ENCODE results near the gene LAT.

- no peak for TF ChIP-seq CTCF (IDR thresholded peaks at IDR 0.05)
- no peak for TF ChIP-seq POLR2AphosphoS5 (IDR thresholded peaks at IDR 0.05)
Measured at GRCh38 chr16:28946681-28947080, 38.2 kb upstream of the LAT start.
